Transverse colon (tissue), 4 donors: ENCODE data around the gene CITED1. TPM values are rescaled to one million over a fixed set of nuclear protein-coding genes. Genes with fewer than 3 reads are reported as not detected.
"Not testable (repeated sequence)": the region's sequence is repeated elsewhere in the genome, so short reads cannot be mapped to it uniquely, and the experiment has no call there.

Experiments used
- DNase-seq: peaks from one replicate; pipeline ENCODE4 v3.0.0-alpha.2; 2019
- H3K27ac ChIP-seq, 4 donors: fragments of 200-600 bp; sonication (generic); 2 replicates each; pipeline ENCODE4 v1.5.1; 2016 to 2018; ENCODE audit warnings: inconsistent platforms in 4 of 4
- H3K27me3 ChIP-seq: fragments of 200-600 bp; sonication (generic); 2 replicates; pipeline ENCODE4 v1.5.1; 2017; ENCODE audit warnings: inconsistent platforms
- H3K36me3 ChIP-seq, 4 donors: fragments of 200-600 bp; sonication (generic); 2 replicates each; pipeline ENCODE4 v1.5.1; 2017 to 2019; ENCODE audit warnings: inconsistent platforms in 4 of 4
- H3K4me1 ChIP-seq, 4 donors: fragments of 200-600 bp; sonication (generic); 2 replicates each; pipeline ENCODE4 v1.5.1; 2017 to 2020; ENCODE audit warnings: inconsistent platforms in 4 of 4
- H3K4me3 ChIP-seq, 4 donors: fragments of 200-600 bp; sonication (generic); 1 replicate in 1 of 4; 2 replicates in 3 of 4; pipeline versions ENCODE4 v1.5.1 to v1.6.1; 2017 to 2019; ENCODE audit warnings: inconsistent platforms in 4 of 4
- H3K9me3 ChIP-seq, 2 donors: fragments of 200-600 bp; sonication (generic); 2 replicates each; pipeline ENCODE4 v1.5.1; 2017 to 2019; ENCODE audit warnings: inconsistent platforms in 2 of 2
- EP300 ChIP-seq: sonication (generic); formaldehyde crosslinking; IDR thresholded peaks from one replicate; pipeline ENCODE4 v1.6.1; 2017; ENCODE audit warnings: antibody characterized with exemption, low read depth
- POLR2A ChIP-seq: fragments of 450-650 bp; IDR thresholded peaks from one replicate; pipeline ENCODE4 v1.6.1; 2016; ENCODE audit warnings: antibody characterized with exemption, mild to moderate bottlenecking, moderate library complexity
- POLR2AphosphoS5 ChIP-seq, 3 donors: sonication (generic); formaldehyde crosslinking; IDR thresholded peaks; one replicate each; pipeline ENCODE4 v1.6.1; 2016; ENCODE audit warnings: antibody characterized with exemption in 3 of 3
- WGBS, 2 donors: methylation state at CpG; one replicate each; pipeline ENCODE4 v1.1.5; 2018; ENCODE audit warnings: low coverage in 1 of 2; 5-methylcytosine and 5-hydroxymethylcytosine counted together
- in situ Hi-C, 4 donors: fragments of 200-750 bp; cut with MboI; loops; one replicate each; pipeline versions ENCODE4 v1.15.0 to v1.15.1; 2017; ENCODE audit warnings: low sequenced_read_pairs in 3 of 4, low pct_ligation_motif_present in 1 of 4, low pct_unique_long_range_greater_than_20kb in 1 of 4
- intact Hi-C: fragments of 100-400 bp; cut with DNase I; formaldehyde crosslinking; loops from one replicate; pipeline ENCODE4 v1.15.1; 2023; ENCODE audit warnings: low total_unique reads
- total RNA-seq, 4 donors: library from RNA; depleted of rRNA; stranded (reverse); fragments of >200 nt; gene quantifications; one replicate each; pipeline ENCODE4 v1.1.0, GENCODE V29; 2016
- TF ChIP-seq, protein P1 (sequence below), 5 experiments: fragments of 200-600 bp in 3 of 5; fragments of 450-650 bp in 2 of 5; sonication (generic) in 3 of 5; IDR thresholded peaks; 1 replicate in 2 of 5; 2 replicates in 3 of 5; pipeline ENCODE4 v1.5.1; 2016 to 2017; ENCODE audit warnings: antibody characterized with exemption in 5 of 5, inconsistent platforms in 3 of 5, mild to moderate bottlenecking in 2 of 5, moderate library complexity in 1 of 5

The CITED1 gene
- total RNA-seq, 4 donors from 2014 or later, result 0.82 to 24.3 TPM; not detected in 2

DNA sequence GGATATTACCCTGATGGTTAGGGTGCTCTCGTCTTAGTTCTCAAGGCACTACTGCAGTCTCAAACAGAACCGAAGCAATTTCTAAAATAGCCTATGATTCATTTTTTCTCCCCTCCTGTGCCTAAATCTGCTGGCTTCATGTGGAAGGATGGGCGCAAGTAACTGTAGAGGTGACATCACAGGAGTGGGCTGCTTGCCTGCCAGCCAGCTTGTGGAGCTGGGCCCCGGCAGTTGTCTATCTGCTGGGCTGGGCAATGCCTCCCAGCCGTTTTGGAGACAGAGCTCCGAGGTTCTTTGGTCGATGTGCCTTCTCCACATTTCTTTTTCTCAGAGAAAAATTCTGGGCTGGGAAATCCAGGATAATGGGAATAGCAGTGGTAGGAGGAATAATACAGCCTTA lies 34.3 kb upstream of the CITED1 start:
- no peaks in the 10 kb centered on the region for H3K4me1 ChIP-seq
- H3K36me3 ChIP-seq, result no peaks in the 10 kb centered on the region
- no peaks in the 10 kb centered on the region for H3K9me3 ChIP-seq
- TF ChIP-seq POLR2A, result no peak
- TF ChIP-seq EP300, result no peak
- no peak for TF ChIP-seq POLR2AphosphoS5 (IDR thresholded peaks at IDR 0.05)
- TF ChIP-seq, protein P1, sequence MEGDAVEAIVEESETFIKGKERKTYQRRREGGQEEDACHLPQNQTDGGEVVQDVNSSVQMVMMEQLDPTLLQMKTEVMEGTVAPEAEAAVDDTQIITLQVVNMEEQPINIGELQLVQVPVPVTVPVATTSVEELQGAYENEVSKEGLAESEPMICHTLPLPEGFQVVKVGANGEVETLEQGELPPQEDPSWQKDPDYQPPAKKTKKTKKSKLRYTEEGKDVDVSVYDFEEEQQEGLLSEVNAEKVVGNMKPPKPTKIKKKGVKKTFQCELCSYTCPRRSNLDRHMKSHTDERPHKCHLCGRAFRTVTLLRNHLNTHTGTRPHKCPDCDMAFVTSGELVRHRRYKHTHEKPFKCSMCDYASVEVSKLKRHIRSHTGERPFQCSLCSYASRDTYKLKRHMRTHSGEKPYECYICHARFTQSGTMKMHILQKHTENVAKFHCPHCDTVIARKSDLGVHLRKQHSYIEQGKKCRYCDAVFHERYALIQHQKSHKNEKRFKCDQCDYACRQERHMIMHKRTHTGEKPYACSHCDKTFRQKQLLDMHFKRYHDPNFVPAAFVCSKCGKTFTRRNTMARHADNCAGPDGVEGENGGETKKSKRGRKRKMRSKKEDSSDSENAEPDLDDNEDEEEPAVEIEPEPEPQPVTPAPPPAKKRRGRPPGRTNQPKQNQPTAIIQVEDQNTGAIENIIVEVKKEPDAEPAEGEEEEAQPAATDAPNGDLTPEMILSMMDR (IDR thresholded peaks at IDR 0.05), result no peak
- no peak overlapping the region for H3K4me3 ChIP-seq
- DNase-seq, result no peak
- H3K27ac ChIP-seq, result no peak overlapping the region
- in situ Hi-C loops, result no loop called here
- 79% methylated on average over 7 of the region's 7 CpGs; no CpG with 5 or more reads in 1 of the 2 donors for WGBS, 2 donors
- intact Hi-C loops, result no loop called here
- no peaks in the 10 kb centered on the region for H3K27me3 ChIP-seq

DNA sequence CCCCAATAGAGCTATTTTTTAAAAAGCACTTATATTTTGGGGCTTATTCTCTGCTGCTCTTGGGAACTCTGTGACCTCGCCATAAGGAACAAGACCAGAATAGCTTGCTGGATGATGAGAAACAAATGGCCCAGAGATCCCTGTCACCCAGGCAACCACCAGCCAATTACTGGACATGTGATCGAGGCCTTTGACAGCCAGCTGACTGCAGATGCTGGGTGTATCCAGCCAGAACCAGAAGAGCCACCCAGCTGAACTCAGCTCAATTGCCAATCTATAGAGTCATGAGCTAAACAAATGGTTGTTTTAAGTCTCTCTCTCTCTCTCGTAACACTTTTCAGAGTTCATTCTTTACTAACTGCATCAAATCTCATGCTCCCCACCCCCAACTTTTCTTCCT lies 24.4 kb upstream of the CITED1 start:
- intact Hi-C loops, result no loop called here
- no peak overlapping the region for H3K27ac ChIP-seq
- TF ChIP-seq EP300 (no peak), POLR2A (no peak), POLR2AphosphoS5 (IDR thresholded peaks at IDR 0.05) (no peak)
- TF ChIP-seq, protein P1 (IDR thresholded peaks at IDR 0.05), result no peak
- in situ Hi-C loops, result no loop called here
- no peak for DNase-seq
- H3K36me3 ChIP-seq, result no peaks in the 10 kb centered on the region
- 83% methylated on average over 3 of the region's 3 CpGs; no CpG with 5 or more reads in 1 of the 2 donors for WGBS, 2 donors
- H3K4me1 ChIP-seq, result no peaks in the 10 kb centered on the region
- no peak overlapping the region for H3K4me3 ChIP-seq
- no peaks in the 10 kb centered on the region for H3K9me3 ChIP-seq
- no peaks in the 10 kb centered on the region for H3K27me3 ChIP-seq

DNA sequence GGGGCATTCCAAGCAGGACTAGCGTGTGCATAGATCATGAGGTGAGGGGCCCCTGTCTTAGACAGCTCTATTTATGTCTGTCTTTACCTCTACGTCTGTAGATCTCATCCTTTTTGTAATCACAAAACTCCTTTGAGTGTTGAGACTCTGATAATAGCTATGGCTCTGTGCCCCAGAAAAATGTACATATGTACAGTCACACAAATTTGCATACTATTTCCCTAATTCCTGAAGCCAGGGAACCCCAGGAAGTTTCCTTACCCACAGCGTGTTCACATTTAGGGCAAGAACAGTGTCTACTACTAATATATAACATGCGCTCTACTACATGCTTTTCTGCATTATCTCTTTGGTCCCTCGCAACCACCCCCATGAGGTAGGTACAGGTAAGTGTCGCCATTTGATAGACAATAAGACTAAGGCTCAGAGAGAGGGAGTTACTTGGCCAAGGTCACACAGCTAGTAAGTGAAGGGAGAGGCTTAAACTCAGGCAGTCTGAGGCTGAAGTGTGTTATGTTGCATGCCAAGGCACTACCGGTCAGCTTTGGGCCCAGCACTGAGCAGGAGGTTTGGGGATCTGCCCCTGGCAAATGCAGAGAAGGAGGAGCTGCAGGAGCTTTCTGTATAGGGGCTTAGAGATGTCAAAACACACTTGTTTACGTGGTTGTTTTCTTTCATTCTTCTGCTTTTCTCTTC lies 21.0 kb upstream of the CITED1 start:
- no peak overlapping the region for H3K27ac ChIP-seq
- in situ Hi-C loops, result no loop called here

DNA sequence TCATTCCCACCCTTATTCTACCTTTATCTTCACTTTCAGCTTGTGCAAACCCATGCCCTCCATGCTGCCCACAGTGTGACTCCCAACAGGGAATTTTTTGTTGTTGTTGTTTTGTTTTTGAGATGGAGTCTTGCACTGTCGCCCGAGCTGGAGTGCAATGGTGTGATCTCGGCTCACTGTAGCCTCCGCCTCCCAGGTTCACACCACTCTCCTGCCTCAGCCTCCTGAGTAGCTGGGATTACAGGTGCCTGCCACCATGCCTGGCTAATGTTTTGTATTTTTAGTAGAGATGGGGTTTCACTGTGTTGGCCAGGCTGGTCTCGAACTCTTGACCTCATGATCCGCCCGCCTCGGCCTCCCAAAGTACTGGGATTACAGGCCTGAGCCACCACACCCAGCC lies 13.9 kb upstream of the CITED1 start:
- H3K4me3 ChIP-seq, H3K4me1 ChIP-seq, H3K36me3 ChIP-seq, H3K27ac ChIP-seq, DNase-seq, H3K9me3 ChIP-seq, H3K27me3 ChIP-seq, intact Hi-C loops: not testable (repeated sequence)
- in situ Hi-C loops, result loop anchor here in 2 of 4 donors (25.0 kb wide), 1 partner anchor 218 kb away; no protein-coding TSS in a partner anchor
- WGBS, 2 donors, result 88% methylated on average over 8 of the region's 8 CpGs; no CpG with 5 or more reads in 1 of the 2 donors

More for the DNA sequence above, 21.0 kb upstream of the CITED1 start:
- DNase-seq, result no peak
- intact Hi-C loops, result no loop called here
- WGBS, 2 donors, result 78% methylated on average over 8 of the region's 8 CpGs; no CpG with 5 or more reads in 1 of the 2 donors
- H3K4me1 ChIP-seq, result no peaks in the 10 kb centered on the region
- no peak overlapping the region for H3K4me3 ChIP-seq
- no peaks in the 10 kb centered on the region for H3K27me3 ChIP-seq
- H3K9me3 ChIP-seq, result no peaks in the 10 kb centered on the region
- TF ChIP-seq POLR2AphosphoS5 (IDR thresholded peaks at IDR 0.05) (no peak), POLR2A (no peak), EP300 (no peak)
- TF ChIP-seq, protein P1 (IDR thresholded peaks at IDR 0.05), result no peak
- H3K36me3 ChIP-seq, result no peaks in the 10 kb centered on the region
